Right ventricle myocardium superior (tissue), 1 donor: Measurements from ENCODE around the gene GNL3L. TPM values are rescaled to one million over a fixed set of nuclear protein-coding genes. Genes with fewer than 3 reads are reported as not detected.
"Not testable (repeated sequence)": the region's sequence is repeated elsewhere in the genome, so short reads cannot be mapped to it uniquely, and the experiment has no call there.

Source experiments
- ATAC-seq: fragments of 200-7000 bp; cut with Tn5 transposase; one replicate; pipeline ENCODE4 v1.9.1; 2020; ENCODE audit warnings: mild to moderate bottlenecking; ENCODE audit not compliant: poor library complexity
- DNase-seq: peaks from one replicate; pipeline ENCODE4 v3.0.0-alpha.2; 2020
- intact Hi-C: fragments of 100-400 bp; cut with DNase I; formaldehyde crosslinking; loops from one replicate; pipeline ENCODE4 v1.11.2; 2022
- total RNA-seq: library from RNA; stranded (reverse); fragmentation: NEBNext Ultra II Directional; extraction: Animal tissue kit (Norgen Biotek cat#: 25700); gene quantifications from one replicate; pipeline ENCODE4 v1.2.1, GENCODE V29; 2021
- donor health status: DM: no; HTN: yes; CAD: no; lungs with severe emphysema.

GNL3L gene
- total RNA-seq, 1 donor from 2014 or later, result 25.5 TPM

- DNase-seq, intact Hi-C loops, ATAC-seq: not testable (repeated sequence)
Observed at GRCh38 chrX:54542239-54542638, 12.2 kb downstream of the GNL3L start.

DNA sequence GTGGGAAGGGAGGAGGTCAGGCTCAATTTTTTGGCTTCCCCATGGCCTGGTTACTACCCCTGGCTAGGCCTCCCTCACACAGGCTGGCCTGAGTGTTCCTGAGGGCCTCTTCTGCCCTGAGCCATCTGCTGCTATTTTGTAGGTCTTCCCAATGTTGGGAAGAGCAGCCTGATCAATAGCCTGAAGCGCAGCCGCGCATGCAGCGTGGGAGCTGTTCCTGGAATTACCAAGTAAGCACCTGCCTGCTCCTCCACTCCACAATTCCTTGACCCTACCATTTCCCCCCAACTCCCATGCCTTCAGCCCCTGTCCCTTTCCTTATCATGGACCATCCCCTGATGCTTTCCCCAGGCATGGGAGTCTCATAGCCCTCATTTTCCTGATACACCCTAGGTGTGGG, 20.8 kb downstream of the GNL3L start:
- intact Hi-C loops, result no loop called here
- ATAC-seq (no peak), DNase-seq (no peak)

DNA sequence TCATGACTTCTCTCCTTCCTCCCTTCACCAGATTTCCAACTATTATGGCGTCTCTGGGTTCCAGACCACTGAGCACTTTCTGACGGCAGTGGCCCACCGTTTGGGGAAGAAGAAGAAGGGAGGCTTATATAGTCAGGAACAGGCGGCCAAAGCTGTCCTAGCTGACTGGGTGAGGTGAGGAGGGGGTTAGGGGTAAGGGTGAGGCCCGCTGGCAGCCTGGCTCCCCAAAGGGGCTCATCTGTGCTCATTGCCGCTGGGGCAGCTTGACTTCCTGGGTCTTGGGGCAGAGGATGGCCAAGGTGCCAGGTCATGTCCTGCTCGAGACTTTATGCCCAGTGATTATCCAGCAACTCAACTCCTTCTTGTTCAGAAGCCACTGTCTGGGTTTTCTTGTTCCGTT, 21.8 kb downstream of the GNL3L start:
- ATAC-seq (no peak), DNase-seq (no peak)
- intact Hi-C loops, result no loop called here

DNA sequence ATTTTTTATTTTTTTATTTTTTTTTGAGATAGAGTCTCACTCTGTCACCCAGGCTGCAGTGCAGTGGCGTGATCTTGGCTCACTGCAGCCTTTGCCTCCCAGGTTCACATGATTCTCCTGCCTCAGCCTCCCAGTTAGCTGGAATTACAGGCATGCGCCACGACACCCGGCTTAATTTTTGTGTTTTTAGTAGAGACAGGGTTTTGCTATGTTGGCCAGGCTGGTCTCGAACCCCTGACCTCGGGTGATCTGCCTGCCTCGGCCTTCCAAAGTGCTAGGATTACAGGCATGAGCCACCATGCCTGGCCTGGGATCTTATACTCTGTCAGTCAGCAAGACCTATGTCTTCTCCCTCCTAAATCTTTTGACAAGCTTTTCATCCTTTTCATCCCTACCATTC, 25.0 kb downstream of the GNL3L start:
- not testable (repeated sequence) for ATAC-seq

DNA sequence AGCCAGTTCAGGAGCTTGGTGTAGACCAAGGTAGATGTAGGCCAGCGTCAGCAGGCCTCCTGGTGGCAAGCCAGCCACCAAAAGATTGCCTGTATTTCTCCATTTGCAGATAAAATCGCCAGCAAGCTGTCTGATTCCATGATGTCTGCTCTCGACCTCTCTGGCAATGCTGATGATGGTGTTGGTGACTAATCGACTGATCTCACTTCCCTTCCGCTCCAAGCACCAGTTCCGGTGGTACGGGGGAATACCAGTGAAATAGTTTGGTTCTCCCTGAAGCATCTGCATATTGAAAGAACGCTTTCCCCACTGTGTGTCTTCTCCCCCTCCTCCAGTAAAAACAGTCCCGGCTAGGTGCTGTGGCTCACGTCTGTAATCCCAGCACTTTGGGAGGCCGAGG, 30.4 kb downstream of the GNL3L start:
- intact Hi-C loops, result no loop called here
- DNase-seq (no peak), ATAC-seq (no peak)

More for the DNA sequence above, 25.0 kb downstream of the GNL3L start:
- DNase-seq, intact Hi-C loops: not testable (repeated sequence)

GRCh38 chrX:54561622-54562021, 31.6 kb downstream of the GNL3L start:
- DNase-seq (no peak), ATAC-seq (no peak)
- intact Hi-C loops, result no loop called here

- DNase-seq (no peak), ATAC-seq (no peak)
- intact Hi-C loops, result no loop called here
Observed at GRCh38 chrX:54564936-54565335, 34.9 kb downstream of the GNL3L start.

DNA sequence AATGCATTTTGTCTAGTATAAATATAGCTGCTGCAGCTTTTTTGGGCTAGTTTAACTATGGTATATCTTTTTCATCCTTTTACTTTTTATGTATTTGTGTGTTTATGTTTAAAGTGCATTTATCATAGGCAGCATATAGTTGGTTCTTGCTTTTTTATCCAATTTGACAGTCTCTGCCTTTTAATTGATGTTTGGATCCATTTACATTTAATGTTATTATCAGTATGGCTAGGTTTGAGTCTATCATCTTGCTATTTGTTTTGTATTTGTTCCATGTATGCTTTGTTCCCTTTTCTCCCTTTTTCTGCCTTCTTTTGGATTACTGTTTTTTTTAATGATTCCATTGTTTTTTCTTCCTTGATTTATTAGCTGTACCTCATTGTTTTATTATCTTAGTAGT, 40.3 kb downstream of the GNL3L start:
- intact Hi-C loops, result no loop called here
- no peak for ATAC-seq
- DNase-seq, result no peak

GRCh38 chrX:54572641-54573040, 42.6 kb downstream of the GNL3L start:
- intact Hi-C loops, DNase-seq, ATAC-seq: not testable (repeated sequence)

DNA sequence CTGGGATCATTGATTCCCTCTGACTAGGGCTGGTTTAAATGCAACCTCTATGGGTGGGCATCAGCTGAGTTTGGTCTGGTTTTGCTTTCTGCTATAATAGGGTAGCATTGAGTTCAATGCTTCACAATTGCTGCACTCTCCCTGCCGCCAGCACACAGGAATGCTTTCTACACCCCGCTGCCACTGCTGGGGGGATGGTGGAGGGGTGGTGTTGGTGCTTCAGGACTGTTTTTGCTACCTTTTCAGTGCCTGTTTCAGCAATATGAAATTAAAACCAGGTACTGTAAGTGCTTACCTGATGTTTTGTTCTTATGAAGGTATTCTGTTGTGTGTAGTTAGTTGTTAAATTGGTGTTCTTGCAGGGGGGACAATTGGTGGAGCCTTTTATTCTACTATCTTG, 67.7 kb downstream of the GNL3L start:
- ATAC-seq, result no peak
- intact Hi-C loops, result no loop called here

DNA sequence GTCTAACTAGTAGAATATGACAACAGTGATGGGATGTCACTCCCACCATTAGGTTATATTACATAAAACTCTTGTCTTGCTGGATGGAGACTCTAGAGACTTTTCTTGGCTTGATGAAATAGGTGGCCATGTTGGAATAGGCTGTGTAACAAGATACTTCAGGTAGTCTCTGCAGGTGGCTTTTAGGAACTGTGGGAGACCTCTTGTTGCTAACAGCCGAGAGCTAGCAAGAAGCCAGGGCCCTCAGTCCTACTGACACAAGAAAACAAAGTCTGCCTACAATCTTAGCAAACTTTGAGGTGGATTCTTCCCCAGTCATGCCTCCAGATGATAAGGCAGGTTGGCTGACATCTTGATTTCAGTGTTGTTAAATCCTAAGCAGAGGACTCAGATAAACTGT, 72.5 kb downstream of the GNL3L start:
- no peak for DNase-seq

More for the DNA sequence above, 67.7 kb downstream of the GNL3L start:
- no peak for DNase-seq

More for the DNA sequence above, 72.5 kb downstream of the GNL3L start:
- intact Hi-C loops, result no loop called here
- ATAC-seq, result no peak

Other genes starting within 250 kb of the GNL3L start
- gene WNK3, start 172.2 kb upstream of the GNL3L start, total RNA-seq, result 0.89 TPM
- gene TSR2, start 89.8 kb upstream of the GNL3L start, total RNA-seq, result 39.1 TPM
- 7.5 TPM for gene FGD1, start 34.0 kb upstream of the GNL3L start, total RNA-seq